NCI-H2196 treated with DMSO at 0.1 percent for 48 hours (cell line): ENCODE results near the gene LIPF.
"Not testable (repeated sequence)": the region's sequence is repeated elsewhere in the genome, so short reads cannot be mapped to it uniquely, and the experiment has no call there.

ENCODE experiments used
- DNase-seq: peaks from one replicate; lab custom pipeline; 2025; ENCODE audit not compliant: unreplicated experiment; lab: John Stamatoyannopoulos, UW

Gene LIPF, protein sequence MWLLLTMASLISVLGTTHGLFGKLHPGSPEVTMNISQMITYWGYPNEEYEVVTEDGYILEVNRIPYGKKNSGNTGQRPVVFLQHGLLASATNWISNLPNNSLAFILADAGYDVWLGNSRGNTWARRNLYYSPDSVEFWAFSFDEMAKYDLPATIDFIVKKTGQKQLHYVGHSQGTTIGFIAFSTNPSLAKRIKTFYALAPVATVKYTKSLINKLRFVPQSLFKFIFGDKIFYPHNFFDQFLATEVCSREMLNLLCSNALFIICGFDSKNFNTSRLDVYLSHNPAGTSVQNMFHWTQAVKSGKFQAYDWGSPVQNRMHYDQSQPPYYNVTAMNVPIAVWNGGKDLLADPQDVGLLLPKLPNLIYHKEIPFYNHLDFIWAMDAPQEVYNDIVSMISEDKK

DNA sequence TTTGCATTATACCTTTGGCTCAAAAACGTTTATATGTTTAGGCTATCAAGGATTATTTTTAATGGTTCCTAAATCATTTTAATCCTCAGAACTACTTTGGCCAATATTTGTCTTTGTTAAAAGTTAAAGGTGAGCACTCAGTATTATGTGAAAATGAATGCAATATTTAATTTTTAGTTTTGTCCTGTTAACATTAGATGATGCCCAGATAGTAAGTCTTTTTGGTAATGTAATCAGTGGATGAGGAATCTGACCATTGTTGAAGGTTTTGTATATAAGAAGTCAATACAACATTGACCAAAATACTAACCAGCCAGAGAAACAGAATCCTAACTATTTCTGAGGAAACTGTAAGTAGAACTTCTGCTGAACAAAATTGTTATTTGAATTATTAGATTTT is at the start of gene LIPF:
Gene LIPF (plus strand): TSS at position 301 of the 400 bp plus-strand sequence. CDS start 2,856 bp downstream, outside the sequence.
- DNase-seq = no peak

DNA sequence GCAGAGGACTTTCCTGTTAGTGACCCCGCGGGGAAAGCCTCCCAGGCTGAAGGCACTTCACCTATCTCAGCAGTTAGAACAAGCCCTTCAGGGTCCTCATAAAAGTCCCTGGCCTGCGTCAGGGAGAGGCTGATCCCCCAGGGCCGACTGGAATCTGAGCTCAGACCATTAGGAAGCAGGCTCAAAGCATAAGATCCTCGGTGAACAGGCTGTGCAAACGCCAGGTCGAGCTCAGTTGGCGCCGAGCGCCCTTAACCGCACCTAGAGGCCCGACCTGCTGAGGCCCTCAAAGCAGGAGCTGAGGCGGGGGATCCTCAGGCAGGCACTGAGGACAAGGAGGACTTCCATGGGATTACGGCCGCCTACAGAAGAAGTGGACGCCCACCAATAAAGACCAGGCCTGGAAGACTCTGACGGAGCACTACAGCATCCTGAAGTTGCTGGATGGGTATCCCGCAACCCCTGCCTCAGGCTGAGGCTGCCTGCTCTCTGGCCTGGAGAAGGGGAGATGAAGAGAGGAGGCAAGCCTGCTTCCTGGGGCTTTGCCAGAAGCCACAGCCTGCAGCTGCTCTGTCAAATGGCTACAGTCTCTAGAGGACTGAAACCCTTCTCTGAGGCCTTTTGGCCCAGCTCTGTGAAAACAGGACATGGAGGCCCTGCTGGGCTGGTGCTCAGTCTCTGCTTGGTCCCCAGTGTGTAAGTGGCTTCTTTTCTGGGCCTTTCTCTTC is 47.8 kb upstream of the LIPF start:
- no peak for DNase-seq

DNA sequence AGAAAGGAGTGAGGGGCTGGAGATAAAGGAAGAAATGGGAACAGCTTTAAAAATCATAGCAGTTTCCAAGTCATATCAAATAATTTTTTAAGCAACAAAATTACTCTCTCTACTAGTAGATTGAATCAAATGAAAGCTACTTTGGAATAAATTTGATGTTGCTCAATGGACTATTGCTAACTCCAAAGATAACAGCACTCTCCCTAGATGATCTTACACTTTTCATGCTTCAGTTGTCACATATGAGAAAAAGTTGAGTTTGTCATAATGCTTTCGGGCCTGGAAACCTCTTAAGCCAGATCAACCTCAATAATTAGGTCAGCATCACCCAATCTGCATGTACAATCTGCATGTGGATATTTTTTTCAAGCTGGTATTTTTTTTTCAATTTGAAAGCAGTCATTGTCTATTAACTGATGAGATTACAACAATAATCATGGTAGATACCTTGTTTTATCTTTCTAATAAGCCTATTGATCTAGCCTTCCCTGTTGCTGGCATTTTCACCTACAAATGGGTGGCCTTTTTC is 46.4 kb upstream of the LIPF start:
- DNase-seq = no peak

DNA sequence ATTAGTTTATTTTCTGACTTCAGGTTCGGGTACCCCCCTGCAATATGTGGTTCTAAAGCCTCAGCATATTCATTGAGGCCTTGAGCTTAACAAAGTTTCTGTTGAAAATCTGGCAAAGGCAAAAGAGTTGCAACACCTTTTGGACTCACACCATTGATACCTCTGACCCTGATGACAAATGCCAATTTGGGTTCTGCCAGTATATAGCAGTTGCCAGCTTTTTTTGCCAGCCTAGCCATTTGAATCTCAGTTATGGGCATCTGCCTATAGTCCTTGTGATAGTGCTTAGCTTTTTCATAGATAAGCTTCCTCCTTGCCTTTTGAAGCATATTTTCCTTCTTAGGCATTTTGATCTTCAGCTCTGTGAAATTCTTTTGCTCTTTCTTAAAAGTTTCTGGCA is 45.7 kb upstream of the LIPF start:
- no peak for DNase-seq

DNA sequence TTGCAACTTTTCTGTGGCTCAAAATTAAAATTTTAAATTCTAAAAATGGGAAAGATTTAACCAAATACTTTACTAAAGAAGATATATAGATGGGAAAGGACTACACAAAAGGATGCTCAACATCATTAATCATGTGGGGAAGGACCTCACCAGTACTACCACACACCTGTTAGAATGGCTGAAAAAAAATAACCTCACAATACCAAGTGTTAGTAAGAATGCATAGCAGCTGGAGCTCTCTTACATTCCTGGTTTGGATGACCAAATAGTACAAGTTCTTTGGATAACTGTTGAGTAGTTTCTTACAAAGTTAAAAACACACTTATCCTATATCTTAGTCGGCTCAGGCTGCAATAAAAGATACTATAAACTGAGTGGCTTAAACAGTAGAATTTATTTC is 43.8 kb upstream of the LIPF start:
- DNase-seq = no peak

DNA sequence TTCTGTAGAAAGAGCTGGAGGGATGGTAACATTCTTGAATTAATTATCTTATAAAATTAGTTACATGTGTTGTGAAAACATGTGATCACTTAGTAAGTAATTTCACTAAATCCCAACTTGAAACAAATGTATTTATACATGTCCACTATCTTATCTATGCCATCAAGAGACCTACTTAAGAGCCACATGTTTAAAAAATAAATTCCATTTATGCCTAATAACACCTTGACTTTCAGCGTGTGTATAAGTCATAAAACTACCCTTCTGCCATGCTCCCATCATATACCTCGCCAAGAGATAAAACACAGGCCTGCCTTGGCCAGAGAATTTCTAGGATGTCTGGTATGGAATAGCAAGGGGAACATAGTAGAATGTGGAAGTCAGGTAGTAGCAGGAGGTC is 40.4 kb upstream of the LIPF start:
- DNase-seq = no peak

- no peak for DNase-seq
These were observed 39.4 kb upstream of the LIPF start for GRCh38 chr10:88624840-88625239.

- DNase-seq = no peak
These were observed 24.1 kb upstream of the LIPF start for GRCh38 chr10:88640186-88640585.

DNA sequence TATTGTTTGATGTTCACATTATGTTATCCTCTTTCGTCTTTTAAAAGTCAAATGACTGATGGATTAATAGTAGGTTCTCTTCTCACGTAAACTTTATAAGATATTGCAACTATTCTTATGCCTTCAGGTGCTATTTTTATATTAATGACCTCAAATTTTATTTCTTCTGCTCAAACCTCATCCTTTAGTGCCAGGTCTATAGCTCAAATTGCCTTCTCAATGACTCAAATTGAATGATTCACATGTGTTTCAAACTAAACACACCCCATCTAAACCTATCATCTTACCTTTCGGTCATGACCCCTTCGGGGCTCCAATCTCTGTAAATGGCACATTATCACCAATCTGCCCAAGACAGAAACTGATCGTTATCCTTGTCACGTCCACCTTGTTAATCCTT is 22.0 kb upstream of the LIPF start:
- no peak for DNase-seq

GRCh38 chr10:88642963-88643362 is 21.3 kb upstream of the LIPF start:
- no peak for DNase-seq

DNA sequence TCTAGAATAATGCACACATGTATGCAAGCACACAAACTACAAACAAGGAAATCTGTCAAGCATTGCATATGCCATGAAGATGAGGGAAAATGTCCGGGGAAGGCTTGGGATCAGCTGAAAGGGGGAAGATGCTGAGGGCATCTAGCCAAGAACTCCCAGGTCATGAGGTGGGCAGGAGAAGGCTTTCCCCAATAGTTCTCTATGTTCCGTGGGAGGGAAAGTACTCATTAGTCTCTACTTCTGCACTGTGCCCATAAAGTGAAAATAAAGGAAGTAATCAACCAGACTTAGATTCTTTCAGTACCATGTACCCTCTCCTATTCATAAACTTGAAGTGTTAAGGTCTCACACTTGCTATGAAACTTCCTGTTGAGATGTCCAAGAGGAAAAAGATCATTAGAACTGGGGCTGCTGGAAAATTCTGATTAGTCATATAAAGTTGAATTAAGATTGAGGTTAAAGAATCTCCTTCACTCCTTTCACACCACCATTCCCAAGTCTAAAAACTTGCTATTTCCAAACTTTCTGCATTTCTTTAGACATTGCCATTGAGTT is 17.1 kb upstream of the LIPF start:
- DNase-seq = no peak

- DNase-seq = no peak
These were observed 13.1 kb upstream of the LIPF start for GRCh38 chr10:88651101-88651551.

DNA sequence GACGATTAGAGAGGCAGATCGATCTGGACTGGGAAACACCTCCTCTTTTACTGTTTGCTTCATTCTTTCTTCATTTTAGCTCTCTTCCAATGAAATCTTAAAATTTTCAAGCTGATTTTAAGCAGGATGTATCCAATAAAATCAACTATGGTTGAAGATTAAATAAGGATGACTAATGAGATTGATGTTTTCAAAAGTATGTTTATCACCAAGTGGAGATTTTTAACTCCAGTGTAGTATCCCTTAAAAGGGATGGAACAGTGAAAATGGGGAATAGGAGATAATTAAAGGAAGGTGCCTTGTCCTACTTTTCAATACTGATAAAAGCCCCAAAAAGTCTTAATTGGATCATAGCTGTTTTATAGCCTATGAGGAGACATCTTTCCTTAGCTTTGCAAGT is 11.6 kb upstream of the LIPF start:
- no peak for DNase-seq

DNA sequence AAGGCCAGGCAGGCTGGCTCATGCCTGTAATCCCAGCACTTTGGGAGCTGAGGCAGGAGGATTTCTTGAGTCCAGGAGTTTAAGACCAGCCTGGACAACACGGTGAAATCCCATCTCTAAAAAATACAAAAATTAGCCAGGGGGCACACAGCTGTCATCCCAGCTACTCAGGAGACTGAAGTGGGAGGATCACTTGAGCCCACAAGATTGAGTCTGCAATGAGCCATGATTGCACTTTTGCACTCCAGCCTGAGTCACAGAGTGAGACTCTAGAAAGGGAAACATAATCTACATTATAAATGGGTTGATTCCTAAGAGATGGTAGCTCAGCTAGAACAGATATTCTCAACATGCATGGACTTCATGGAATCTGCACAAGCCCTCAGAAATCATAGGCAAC is 6.3 kb upstream of the LIPF start:
- no peak for DNase-seq

- DNase-seq = no peak
These were observed 4.3 kb upstream of the LIPF start for GRCh38 chr10:88659725-88660597.

DNA sequence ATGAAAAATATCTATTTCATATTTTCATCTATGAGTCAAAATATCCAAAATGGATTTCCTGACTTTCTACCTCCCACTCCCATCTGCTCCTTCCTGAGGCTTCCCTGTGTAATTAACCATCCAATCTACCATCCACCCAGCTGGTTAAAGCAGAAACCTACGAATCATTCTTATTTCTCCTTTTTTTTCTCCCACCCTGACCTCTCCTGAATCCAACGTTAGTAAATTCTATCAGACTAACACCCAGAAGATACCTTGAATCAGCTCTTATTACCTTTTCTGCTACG is 3.7 kb upstream of the LIPF start:
- no peak for DNase-seq

GRCh38 chr10:88661018-88661417 is 3.2 kb upstream of the LIPF start:
- DNase-seq = no peak

DNA sequence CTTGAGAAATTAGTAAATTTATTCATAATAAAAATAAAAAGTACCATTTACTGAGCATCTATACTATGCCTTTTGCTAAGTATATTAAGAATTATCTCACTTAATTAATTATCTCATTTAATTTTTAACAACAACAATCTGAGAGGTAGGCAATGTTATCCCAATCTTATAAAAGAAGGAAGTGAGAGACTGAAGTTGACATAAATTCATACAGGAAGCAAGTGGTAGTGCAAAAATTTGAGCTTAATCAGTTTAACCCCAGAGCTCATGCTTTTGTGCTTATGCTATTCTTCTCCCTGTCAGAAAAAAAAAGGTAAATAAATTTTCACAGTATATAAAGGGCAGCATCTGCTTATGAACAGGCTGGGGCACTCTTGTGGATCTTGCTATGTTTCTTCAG is 2.7 kb upstream of the LIPF start:
- DNase-seq = no peak

DNA sequence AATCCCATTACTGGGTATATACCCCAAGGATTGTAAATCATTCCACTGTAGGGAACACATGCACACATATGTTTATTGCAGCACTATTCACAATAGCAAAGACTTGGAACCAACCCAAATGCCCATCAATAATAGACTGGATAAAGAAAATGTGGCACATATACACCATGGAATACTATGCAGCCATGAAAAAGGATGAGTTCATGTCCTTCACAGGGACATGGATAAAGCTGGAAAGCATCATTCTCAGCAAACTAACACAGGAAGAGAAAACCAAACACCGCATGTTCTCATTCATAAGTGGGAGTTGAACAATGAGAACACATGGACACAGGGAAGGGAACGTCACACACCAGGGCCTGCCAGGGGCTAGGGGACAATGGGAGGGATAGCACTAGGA is 1.1 kb upstream of the LIPF start:
- not testable (repeated sequence) for DNase-seq

- DNase-seq = no peak
These were observed 4.2 kb downstream of the LIPF start for GRCh38 chr10:88668465-88668864.

GRCh38 chr10:88670497-88670896 is 6.3 kb downstream of the LIPF start:
- DNase-seq = no peak
